Skeletal muscle cell (primary cell): ENCODE data around the gene C16orf96.

Experiments
- DNase-seq: peaks from one replicate; pipeline ENCODE4 v3.0.0-alpha.2; 2010; ENCODE audit warnings: low read depth
- H3K4me3 ChIP-seq: 2 replicates; pipeline ENCODE4 v1.5.1; 2011; ENCODE audit warnings: low read depth, mild to moderate bottlenecking, control low read depth, low read length, moderate library complexity

The C16orf96 gene

GRCh38 chr16:4593086-4593485 lies 36.9 kb downstream of the C16orf96 start:
- H3K4me3 ChIP-seq = no peak overlapping the region
- peak; percentile 22 for DNase-seq

- no peak overlapping the region for H3K4me3 ChIP-seq
- no peak for DNase-seq
Observed at GRCh38 chr16:4594433-4595410, 38.6 kb downstream of the C16orf96 start.

GRCh38 chr16:4597174-4597573 lies 41.0 kb downstream of the C16orf96 start:
- H3K4me3 ChIP-seq = no peak overlapping the region
- DNase-seq = no peak

GRCh38 chr16:4599037-4599436 lies 42.9 kb downstream of the C16orf96 start:
- no peak for DNase-seq
- no peak overlapping the region for H3K4me3 ChIP-seq

- DNase-seq = no peak
Observed at GRCh38 chr16:4599545-4599944, 43.4 kb downstream of the C16orf96 start.

GRCh38 chr16:4601036-4601863 lies 45.1 kb downstream of the C16orf96 start:
- H3K4me3 ChIP-seq = no peak overlapping the region
- no peak for DNase-seq

More at GRCh38 chr16:4599545-4599944, 43.4 kb downstream of the C16orf96 start:
- no peak overlapping the region for H3K4me3 ChIP-seq

GRCh38 chr16:4601864-4602186 lies 45.7 kb downstream of the C16orf96 start:
- H3K4me3 ChIP-seq = no peak overlapping the region
- DNase-seq = no peak

- H3K4me3 ChIP-seq = no peak overlapping the region
- no peak for DNase-seq
Observed at GRCh38 chr16:4602331-4602730, 46.2 kb downstream of the C16orf96 start.

- no peak for DNase-seq
- no peak overlapping the region for H3K4me3 ChIP-seq
Observed at GRCh38 chr16:4603624-4604170, 47.6 kb downstream of the C16orf96 start.

GRCh38 chr16:4604401-4604800 lies 48.3 kb downstream of the C16orf96 start:
- DNase-seq = no peak
- H3K4me3 ChIP-seq = no peak overlapping the region

GRCh38 chr16:4606354-4606753 lies 50.2 kb downstream of the C16orf96 start:
- no peak for DNase-seq
- no peak overlapping the region for H3K4me3 ChIP-seq

- no peak overlapping the region for H3K4me3 ChIP-seq
- no peak for DNase-seq
Observed at GRCh38 chr16:4607841-4608703, 51.9 kb downstream of the C16orf96 start.

- no peak for DNase-seq
Observed at GRCh38 chr16:4608704-4608980, 52.5 kb downstream of the C16orf96 start.

GRCh38 chr16:4609200-4610010 lies 53.3 kb downstream of the C16orf96 start:
- no peak overlapping the region for H3K4me3 ChIP-seq
- no peak for DNase-seq

More at GRCh38 chr16:4608704-4608980, 52.5 kb downstream of the C16orf96 start:
- no peak overlapping the region for H3K4me3 ChIP-seq

- no peak overlapping the region for H3K4me3 ChIP-seq
- DNase-seq = no peak
Observed at GRCh38 chr16:4610011-4611005, 54.2 kb downstream of the C16orf96 start.

- H3K4me3 ChIP-seq = no peak overlapping the region
- DNase-seq = no peak
Observed at GRCh38 chr16:4611337-4612021, 55.3 kb downstream of the C16orf96 start.

- H3K4me3 ChIP-seq = no peak overlapping the region
- no peak for DNase-seq
Observed at GRCh38 chr16:4612474-4612931, 56.4 kb downstream of the C16orf96 start.
